GM12878 (cell line): ENCODE data around the gene TSC22D3. TPM values are rescaled to one million over a fixed set of nuclear protein-coding genes. Genes with fewer than 3 reads are reported as not detected.

Experiments used
- ATF7 ChIP-seq: fragments of 450-650 bp; IDR thresholded peaks from 2 replicates; pipeline ENCODE4 v1.6.1; 2016; ENCODE audit warnings: low read depth, mild to moderate bottlenecking
- CBX3 ChIP-seq: fragments of 200-600 bp; sonication (generic); IDR thresholded peaks from 2 replicates; pipeline ENCODE4 v1.6.1; 2016; ENCODE audit warnings: low read depth, borderline replicate concordance
- CUX1 ChIP-seq: IDR thresholded peaks from 2 replicates; pipeline ENCODE4 v1.6.1; 2012; ENCODE audit warnings: improper control_type of control experiment, low read depth, low read length; ENCODE audit not compliant: insufficient replicate concordance
- GATAD2B ChIP-seq: fragments of 450-650 bp; conservative IDR thresholded peaks from 2 replicates; pipeline ENCODE4 v1.6.1; 2017; ENCODE audit warnings: low read depth, mild to moderate bottlenecking, moderate library complexity
- IKZF1 ChIP-seq: fragments of 450-650 bp; conservative IDR thresholded peaks from 2 replicates; pipeline ENCODE4 v1.6.1; 2017; ENCODE audit warnings: antibody characterized with exemption, mild to moderate bottlenecking
- KLF5 ChIP-seq: fragments of 450-650 bp; IDR thresholded peaks from 2 replicates; pipeline ENCODE4 v1.6.1; 2014; ENCODE audit warnings: mild to moderate bottlenecking; ENCODE audit not compliant: partially characterized antibody
- MEF2A ChIP-seq: IDR thresholded peaks from 2 replicates; pipeline ENCODE4 v1.6.1; 2011; ENCODE audit warnings: low read depth, mild to moderate bottlenecking, low read length, moderate library complexity; ENCODE audit not compliant: insufficient read depth
- MTA2 ChIP-seq: fragments of 450-650 bp; IDR thresholded peaks from 2 replicates; pipeline ENCODE4 v1.6.1; 2016; ENCODE audit warnings: low read depth, mild to moderate bottlenecking, moderate library complexity
- MYC ChIP-seq: IDR thresholded peaks from 2 replicates; pipeline ENCODE4 v1.6.1; 2011; ENCODE audit warnings: mild to moderate bottlenecking, low read length, moderate library complexity, inconsistent platforms; ENCODE audit not compliant: insufficient read depth, insufficient replicate concordance, insufficient read length, severe bottlenecking
- NKRF ChIP-seq: fragments of 450-650 bp; conservative IDR thresholded peaks from 2 replicates; pipeline ENCODE4 v1.6.1; 2017; ENCODE audit warnings: mild to moderate bottlenecking, moderate library complexity
- PAX8 ChIP-seq: fragments of 450-650 bp; IDR thresholded peaks from 2 replicates; pipeline ENCODE4 v1.6.1; 2017; ENCODE audit warnings: mild to moderate bottlenecking, moderate library complexity
- PBX3 ChIP-seq: IDR thresholded peaks from 2 replicates; pipeline ENCODE4 v1.6.1; 2011; ENCODE audit warnings: mild to moderate bottlenecking, low read depth, low read length, moderate library complexity; ENCODE audit not compliant: insufficient replicate concordance
- POLR2AphosphoS2 ChIP-seq: IDR thresholded peaks from 2 replicates; pipeline ENCODE4 v1.6.1; 2011; ENCODE audit warnings: low read depth, mild to moderate bottlenecking, low read length, improper control_type of control experiment, moderate library complexity
- RCOR1 ChIP-seq: conservative IDR thresholded peaks from 2 replicates; pipeline ENCODE4 v1.6.1; 2012; ENCODE audit warnings: low read depth, low read length, improper control_type of control experiment
- SMAD1 ChIP-seq: fragments of 450-650 bp; IDR thresholded peaks from 2 replicates; pipeline ENCODE4 v1.6.1; 2018; ENCODE audit warnings: mild to moderate bottlenecking, low read depth; ENCODE audit not compliant: partially characterized antibody
- USF1 ChIP-seq: IDR thresholded peaks from 2 replicates; pipeline ENCODE4 v1.6.1; 2011; ENCODE audit warnings: borderline replicate concordance, low read depth, mild to moderate bottlenecking, moderate library complexity, mixed read lengths, low read length; ENCODE audit not compliant: insufficient read depth; ENCODE audit errors: extremely low read length
- ZSCAN29 ChIP-seq: fragments of 450-650 bp; IDR thresholded peaks from 2 replicates; pipeline ENCODE4 v1.6.1; 2017; ENCODE audit warnings: mild to moderate bottlenecking, moderate library complexity
- polyA plus RNA-seq, 11 experiments: library from polyadenylated mRNA; depleted of rRNA in 4 of 11; unstranded in 6 of 11; stranded (reverse) in 5 of 11; fragments of >200 nt; fragmentation: Nextera tagmentation in 4 of 11; fragmentation: Illumina TruSeq in 1 of 11; extraction: Ambion mirVana in 4 of 11; extraction: Trizol in 1 of 11; gene quantifications; 1 replicate in 1 of 11; 2 replicates in 10 of 11; pipeline versions ENCODE4 v1.2.1 to v1.2.3, GENCODE V29; 2011 to 2016; ENCODE audit warnings: inconsistent platforms in 2 of 11, missing spikeins in 2 of 11, low read depth in 1 of 11
- total RNA-seq, 4 experiments: library from RNA; depleted of rRNA in 3 of 4; stranded (reverse); fragments of >200 nt in 3 of 4; fragmentation: Illumina TruSeq in 1 of 4; extraction: Trizol in 1 of 4; gene quantifications; 2 replicates each; pipeline versions ENCODE4 v1.2.1 to v1.2.3, GENCODE V29; 2013 to 2021

TSC22D3 gene
- total and polyA plus RNA-seq, 10 of the 15 experiments (the other 5 are each of a cell fraction or from before 2014, with no cell fraction given), result 4.6 to 122 (median 16.1) TPM

GRCh38 chrX:107712231-107713202 is 63.1 kb downstream of the TSC22D3 start (continued):
- no peak for TF ChIP-seq CUX1
- no peak for TF ChIP-seq PBX3
- TF ChIP-seq PAX8, result no peak
- TF ChIP-seq USF1, result no peak
- no peak for TF ChIP-seq RCOR1
- TF ChIP-seq ZSCAN29, result no peak
- TF ChIP-seq CBX3, result no peak
- no peak; the same call in 1 of the 2 replicates for TF ChIP-seq POLR2AphosphoS2
- TF ChIP-seq NKRF, result no peak
- TF ChIP-seq MEF2A, result no peak
- no peak for TF ChIP-seq GATAD2B
- no peak for TF ChIP-seq MYC
- no peak for TF ChIP-seq KLF5
- no peak for TF ChIP-seq IKZF1
- no peak for TF ChIP-seq ATF7
- TF ChIP-seq MTA2, result no peak
- TF ChIP-seq SMAD1, result no peak
